PFSK-1 (cell line): Measurements from ENCODE around the gene BAHCC1.

Experiments used
- SIN3A ChIP-seq: IDR thresholded peaks from 2 replicates; pipeline ENCODE4 v1.6.1; 2012; ENCODE audit warnings: mild to moderate bottlenecking, low read length, moderate library complexity, borderline replicate concordance; ENCODE audit not compliant: insufficient read depth
- TF ChIP-seq, protein P1 (sequence below), 2 experiments: IDR thresholded peaks; 2 replicates each; pipeline versions ENCODE4 v1.6.1 to v1.8.0; 2011 to 2012; ENCODE audit warnings: low read depth in 2 of 2, low read length in 2 of 2, control low read depth in 1 of 2, inconsistent platforms in 1 of 2, mild to moderate bottlenecking in 1 of 2, moderate library complexity in 1 of 2; ENCODE audit not compliant: insufficient read depth in 1 of 2

DNA sequence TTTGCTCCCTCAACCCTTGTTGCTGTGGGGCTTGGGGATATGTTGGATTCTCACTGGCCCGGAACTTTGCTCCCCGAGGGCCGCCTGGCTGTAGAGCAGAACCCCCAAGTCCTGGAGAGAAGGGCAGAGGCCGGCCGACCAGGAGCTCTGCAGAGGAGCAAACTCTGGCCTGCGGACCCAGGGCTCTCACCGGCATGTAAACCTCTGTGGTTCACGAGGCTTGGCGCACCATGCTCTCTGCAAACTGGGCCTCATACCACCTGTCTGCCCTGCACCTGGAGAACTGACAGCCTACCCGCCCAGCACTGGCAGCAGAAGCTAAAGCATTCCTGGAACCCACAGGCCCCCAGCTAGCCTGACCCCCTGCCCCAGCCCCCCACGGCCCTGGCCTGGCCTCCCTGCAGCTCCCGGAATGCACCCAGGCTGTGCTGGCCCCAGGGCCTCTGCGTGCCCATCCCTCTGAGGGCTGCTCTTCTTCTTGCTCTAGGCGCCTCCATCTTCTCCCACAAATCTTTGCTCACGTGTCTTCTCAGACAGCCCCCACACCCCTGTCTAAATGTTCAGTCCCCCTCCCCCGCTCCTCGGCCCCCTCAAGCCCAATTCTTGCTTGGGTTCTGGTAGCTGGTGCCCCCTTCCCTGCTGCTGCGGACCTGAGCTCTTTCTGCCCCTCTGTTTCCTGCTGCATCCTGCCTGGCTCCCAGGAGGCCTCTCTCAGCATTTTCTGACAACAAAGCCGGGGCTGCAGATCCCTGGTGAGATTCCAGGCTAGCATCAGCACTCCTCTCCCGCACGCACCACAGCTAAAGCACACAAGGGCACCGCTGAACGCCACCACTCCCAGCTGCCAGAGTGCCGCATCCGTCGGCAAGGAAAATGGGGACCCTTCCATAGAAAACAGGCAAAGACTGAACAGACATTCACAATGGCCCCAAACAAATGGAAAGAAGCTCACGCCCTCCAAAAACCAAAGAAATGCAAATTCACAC lies 94.0 kb downstream of the BAHCC1 start:
- TF ChIP-seq, protein P1, sequence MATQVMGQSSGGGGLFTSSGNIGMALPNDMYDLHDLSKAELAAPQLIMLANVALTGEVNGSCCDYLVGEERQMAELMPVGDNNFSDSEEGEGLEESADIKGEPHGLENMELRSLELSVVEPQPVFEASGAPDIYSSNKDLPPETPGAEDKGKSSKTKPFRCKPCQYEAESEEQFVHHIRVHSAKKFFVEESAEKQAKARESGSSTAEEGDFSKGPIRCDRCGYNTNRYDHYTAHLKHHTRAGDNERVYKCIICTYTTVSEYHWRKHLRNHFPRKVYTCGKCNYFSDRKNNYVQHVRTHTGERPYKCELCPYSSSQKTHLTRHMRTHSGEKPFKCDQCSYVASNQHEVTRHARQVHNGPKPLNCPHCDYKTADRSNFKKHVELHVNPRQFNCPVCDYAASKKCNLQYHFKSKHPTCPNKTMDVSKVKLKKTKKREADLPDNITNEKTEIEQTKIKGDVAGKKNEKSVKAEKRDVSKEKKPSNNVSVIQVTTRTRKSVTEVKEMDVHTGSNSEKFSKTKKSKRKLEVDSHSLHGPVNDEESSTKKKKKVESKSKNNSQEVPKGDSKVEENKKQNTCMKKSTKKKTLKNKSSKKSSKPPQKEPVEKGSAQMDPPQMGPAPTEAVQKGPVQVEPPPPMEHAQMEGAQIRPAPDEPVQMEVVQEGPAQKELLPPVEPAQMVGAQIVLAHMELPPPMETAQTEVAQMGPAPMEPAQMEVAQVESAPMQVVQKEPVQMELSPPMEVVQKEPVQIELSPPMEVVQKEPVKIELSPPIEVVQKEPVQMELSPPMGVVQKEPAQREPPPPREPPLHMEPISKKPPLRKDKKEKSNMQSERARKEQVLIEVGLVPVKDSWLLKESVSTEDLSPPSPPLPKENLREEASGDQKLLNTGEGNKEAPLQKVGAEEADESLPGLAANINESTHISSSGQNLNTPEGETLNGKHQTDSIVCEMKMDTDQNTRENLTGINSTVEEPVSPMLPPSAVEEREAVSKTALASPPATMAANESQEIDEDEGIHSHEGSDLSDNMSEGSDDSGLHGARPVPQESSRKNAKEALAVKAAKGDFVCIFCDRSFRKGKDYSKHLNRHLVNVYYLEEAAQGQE (IDR thresholded peaks at IDR 0.05; ENCODE audit: insufficient read depth in 1 of 2, low read depth in 2 of 2, low read length in 2 of 2): no peak
- no peak for TF ChIP-seq SIN3A
